ENCODE results near the gene LCA5. TPM values are rescaled to one million over a fixed set of nuclear protein-coding genes. Genes with fewer than 3 reads are reported as not detected.

LCA5 gene
- total and polyA plus RNA-seq, 2 donors (not counting 3 experiments of a cell fraction or from before 2014, with no cell fraction given) = 0.57 to 4.2 TPM

DNA sequence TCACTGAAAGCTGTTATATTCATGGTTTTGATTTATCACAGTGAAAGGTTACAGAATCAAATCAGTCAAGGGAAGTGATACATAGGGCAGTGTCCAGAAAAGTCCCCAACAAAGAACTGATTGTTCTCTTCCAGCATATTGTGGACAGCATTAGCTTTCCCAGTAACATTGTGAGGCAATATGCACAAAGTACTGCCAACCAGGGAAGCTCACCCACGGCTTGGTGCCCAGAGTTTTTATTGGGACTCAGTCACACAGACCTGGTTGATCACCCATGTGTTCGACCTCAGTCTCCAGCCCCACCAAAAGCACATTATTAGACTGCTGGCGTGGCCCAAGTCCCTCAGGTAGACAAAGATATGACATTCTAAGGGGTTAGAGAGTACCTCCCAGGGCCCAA, 76.0 kb downstream of the LCA5 start:
- Histone ChIP-seq H3K9me3 (replicated peaks; ENCODE audit: control insufficient read depth, insufficient read depth, low read length) (no peaks in the 10 kb centered on the region), H3K79me2 (ENCODE audit: control insufficient read depth, insufficient read depth, low read length) (no peaks in the 10 kb centered on the region), H3K36me3 (ENCODE audit: control insufficient read depth in 2 of 2, extremely low read depth in 1 of 2, insufficient read depth in 2 of 2, low read length in 2 of 2) (no peaks in the 10 kb centered on the region), H3K4me3 (replicated peaks in 1 of 3; ENCODE audit: insufficient read depth in 1 of 3, low read depth in 1 of 3, low read length in 3 of 3) (no peak overlapping the region), H3K4me2 (ENCODE audit: insufficient read depth, low read length) (no peak overlapping the region), H3K27ac (ENCODE audit: insufficient read depth, low read depth, low read length) (no peak overlapping the region), H4K20me1 (replicated peaks; ENCODE audit: control insufficient read depth, extremely low read depth, insufficient read depth, low read length) (no peaks in the 10 kb centered on the region), H3K9ac (replicated peaks; ENCODE audit: extremely low read depth, insufficient read depth, low read length) (no peak overlapping the region), H3K27me3 (ENCODE audit: control insufficient read depth in 2 of 2, insufficient read depth in 2 of 2, low read length in 2 of 2) (no peaks in the 10 kb centered on the region), H2AFZ (ENCODE audit: low read depth, low read length) (no peak overlapping the region), H3K9me1 (replicated peaks; ENCODE audit: control insufficient read depth, extremely low read depth, insufficient read depth, low read length) (no peaks in the 10 kb centered on the region), H3K4me1 (ENCODE audit: control insufficient read depth, extremely low read depth, insufficient read depth, low read length) (no peaks in the 10 kb centered on the region)
- CTCF ChIA-PET = no interaction called here
- POLR2A ChIA-PET = no interaction called here
- DNase-seq (ENCODE audit: low read depth, low spot score) = no peak
- intact Hi-C loops (cut with micrococcal nuclease) = loop anchor here (10.0 kb wide), 1 partner anchor 1996 kb away; the partner anchor contains the start of gene HTR1B
- dilution Hi-C loops (cut with MboI; ENCODE audit: extremely low pct_ligation_motif_present, low sequenced_read_pairs) = no loop called here
- TF ChIP-seq GATA2 (IDR thresholded peaks at IDR 0.05; ENCODE audit: insufficient read depth, insufficient read length, low read depth, low read length) = no peak
- no peak for TF ChIP-seq POLR2A (IDR thresholded peaks at IDR 0.05; ENCODE audit: low read depth, low read length)
- no peak for TF ChIP-seq FOS (IDR thresholded peaks at IDR 0.05; ENCODE audit: borderline replicate concordance, insufficient read depth, low read length)
- no peak for FAIRE-seq
- BruUV-seq (replicated peaks) = no TSS peak

DNA sequence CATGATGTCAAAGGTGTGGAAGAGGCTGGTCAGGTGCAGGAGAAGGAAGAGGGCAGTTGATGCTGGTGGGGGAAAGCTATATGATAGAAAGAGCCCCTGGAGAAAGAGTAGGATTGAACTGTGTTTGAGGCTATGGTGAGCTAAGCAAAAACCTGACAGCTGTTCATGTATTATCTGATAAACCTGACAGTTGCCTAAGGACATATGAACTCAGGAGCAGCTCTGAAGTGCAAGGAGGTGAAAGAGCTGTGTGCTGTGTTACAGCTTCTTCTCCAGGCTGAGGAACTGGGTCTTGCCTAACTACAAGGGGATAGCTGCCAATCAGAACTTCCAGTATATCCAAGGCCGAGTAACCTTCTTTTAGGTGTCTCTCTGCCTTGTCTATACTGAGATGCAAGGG, 81.8 kb downstream of the LCA5 start:
- H3K36me3 ChIP-seq (ENCODE audit: control insufficient read depth in 2 of 2, extremely low read depth in 1 of 2, insufficient read depth in 2 of 2, low read length in 2 of 2) = no peaks in the 10 kb centered on the region
- H3K79me2 ChIP-seq (ENCODE audit: control insufficient read depth, insufficient read depth, low read length) = no peaks in the 10 kb centered on the region
- dilution Hi-C loops (cut with MboI; ENCODE audit: extremely low pct_ligation_motif_present, low sequenced_read_pairs) (no loop called here), intact Hi-C loops (cut with micrococcal nuclease) (no loop called here)
- no TSS peak for BruUV-seq (replicated peaks)
- no peak overlapping the region for H3K4me2 ChIP-seq (ENCODE audit: insufficient read depth, low read length)
- no peaks in the 10 kb centered on the region for H3K4me1 ChIP-seq (ENCODE audit: control insufficient read depth, extremely low read depth, insufficient read depth, low read length)
- TF ChIP-seq MYC (IDR thresholded peaks at IDR 0.05; ENCODE audit: low read depth, low read length) (no peak), FOS (IDR thresholded peaks at IDR 0.05; ENCODE audit: borderline replicate concordance, insufficient read depth, low read length) (no peak)
- TF ChIP-seq, protein P1, sequence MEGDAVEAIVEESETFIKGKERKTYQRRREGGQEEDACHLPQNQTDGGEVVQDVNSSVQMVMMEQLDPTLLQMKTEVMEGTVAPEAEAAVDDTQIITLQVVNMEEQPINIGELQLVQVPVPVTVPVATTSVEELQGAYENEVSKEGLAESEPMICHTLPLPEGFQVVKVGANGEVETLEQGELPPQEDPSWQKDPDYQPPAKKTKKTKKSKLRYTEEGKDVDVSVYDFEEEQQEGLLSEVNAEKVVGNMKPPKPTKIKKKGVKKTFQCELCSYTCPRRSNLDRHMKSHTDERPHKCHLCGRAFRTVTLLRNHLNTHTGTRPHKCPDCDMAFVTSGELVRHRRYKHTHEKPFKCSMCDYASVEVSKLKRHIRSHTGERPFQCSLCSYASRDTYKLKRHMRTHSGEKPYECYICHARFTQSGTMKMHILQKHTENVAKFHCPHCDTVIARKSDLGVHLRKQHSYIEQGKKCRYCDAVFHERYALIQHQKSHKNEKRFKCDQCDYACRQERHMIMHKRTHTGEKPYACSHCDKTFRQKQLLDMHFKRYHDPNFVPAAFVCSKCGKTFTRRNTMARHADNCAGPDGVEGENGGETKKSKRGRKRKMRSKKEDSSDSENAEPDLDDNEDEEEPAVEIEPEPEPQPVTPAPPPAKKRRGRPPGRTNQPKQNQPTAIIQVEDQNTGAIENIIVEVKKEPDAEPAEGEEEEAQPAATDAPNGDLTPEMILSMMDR (IDR thresholded peaks at IDR 0.05; ENCODE audit: extremely low read depth in 1 of 2, insufficient read depth in 1 of 2, low read depth in 1 of 2, low read length in 2 of 2) = no peak
- no peak for FAIRE-seq
- DNase-seq (ENCODE audit: low read depth, low spot score) = no peak
- CTCF ChIA-PET = no interaction called here
- H3K9me3 ChIP-seq (replicated peaks; ENCODE audit: control insufficient read depth, insufficient read depth, low read length) = no peaks in the 10 kb centered on the region
- no peaks in the 10 kb centered on the region for H4K20me1 ChIP-seq (replicated peaks; ENCODE audit: control insufficient read depth, extremely low read depth, insufficient read depth, low read length)
- H3K27me3 ChIP-seq (ENCODE audit: control insufficient read depth in 2 of 2, insufficient read depth in 2 of 2, low read length in 2 of 2) = no peaks in the 10 kb centered on the region
- POLR2A ChIA-PET = no interaction called here
- no peak overlapping the region for H3K4me3 ChIP-seq (replicated peaks in 1 of 3; ENCODE audit: insufficient read depth in 1 of 3, low read depth in 1 of 3, low read length in 3 of 3)
- H3K9me1 ChIP-seq (replicated peaks; ENCODE audit: control insufficient read depth, extremely low read depth, insufficient read depth, low read length) = no peaks in the 10 kb centered on the region
- no peak overlapping the region for H3K27ac ChIP-seq (ENCODE audit: insufficient read depth, low read depth, low read length)
- no peak overlapping the region for H2AFZ ChIP-seq (ENCODE audit: low read depth, low read length)
- H3K9ac ChIP-seq (replicated peaks; ENCODE audit: extremely low read depth, insufficient read depth, low read length) = no peak overlapping the region

All from endothelial cell of umbilical vein (primary cell).